HG02943 (cell line): ENCODE data around the gene LINGO3.

Experiments
- ATAC-seq: cut with Tn5 transposase; IDR thresholded peaks from one replicate; pipeline ENCODE4 v1.9.1; 2021; ENCODE audit warnings: mild to moderate bottlenecking, low read depth, moderate library complexity; ENCODE audit not compliant: unreplicated experiment

LINGO3 gene

DNA sequence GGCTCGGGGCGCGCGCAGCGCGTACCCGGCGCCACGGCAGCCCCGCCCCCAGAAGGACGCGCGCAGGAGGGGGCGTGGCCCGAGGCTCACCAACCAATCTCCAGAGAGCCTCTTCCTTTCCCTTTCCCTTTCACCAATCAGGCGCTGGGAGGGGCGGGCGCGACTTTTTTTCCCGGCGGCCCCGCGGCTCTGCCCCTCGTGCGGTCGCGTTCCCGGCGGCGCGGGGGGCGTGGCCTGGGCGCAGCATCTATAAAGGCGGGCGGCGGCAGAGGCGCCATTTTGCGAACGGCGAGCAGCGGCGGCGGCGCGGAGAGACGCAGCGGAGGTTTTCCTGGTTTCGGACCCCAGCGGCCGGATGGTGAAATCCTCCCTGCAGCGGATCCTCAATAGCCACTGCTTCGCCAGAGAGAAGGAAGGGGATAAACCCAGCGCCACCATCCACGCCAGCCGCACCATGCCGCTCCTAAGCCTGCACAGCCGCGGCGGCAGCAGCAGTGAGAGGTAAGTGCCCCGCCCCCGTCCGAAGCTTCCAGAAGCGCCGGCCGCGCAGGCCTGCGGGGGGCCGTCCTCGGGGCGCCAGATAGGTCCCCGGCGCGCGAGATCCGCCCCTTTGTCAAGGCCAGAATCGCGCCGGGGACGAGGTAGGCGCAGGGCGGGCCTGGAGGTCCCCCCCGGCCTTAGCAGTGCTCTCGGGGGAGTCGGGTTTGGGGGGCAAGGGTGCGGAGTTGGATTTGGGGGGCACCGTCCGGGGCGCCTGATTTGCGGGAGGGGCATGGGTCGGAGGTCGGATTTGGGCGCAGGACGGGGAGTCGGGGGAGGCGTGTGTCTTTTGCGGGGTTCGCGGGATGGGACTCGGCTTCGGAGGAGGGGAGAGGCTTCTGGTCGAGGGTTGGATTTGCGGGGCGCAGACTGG is 38.5 kb downstream of the LINGO3 start:
- ATAC-seq, result peak; percentile 55

DNA sequence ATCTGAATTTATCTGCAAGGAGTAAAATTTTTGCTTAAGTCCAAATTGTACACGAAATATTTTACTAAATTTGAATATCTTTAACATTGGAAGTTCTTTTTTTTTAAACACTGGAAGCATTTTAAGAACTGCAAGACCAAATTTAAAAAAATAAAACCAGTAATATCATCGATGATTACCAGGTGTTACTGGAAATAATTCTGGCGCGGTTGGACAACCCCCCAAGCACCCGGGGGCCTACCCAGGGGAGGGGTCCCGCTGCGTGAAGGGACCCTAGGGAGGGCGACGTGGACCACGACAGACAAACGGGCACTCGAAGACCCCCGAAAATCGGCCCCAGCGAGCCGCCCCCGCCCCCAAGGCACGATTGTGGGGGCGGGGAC is 39.1 kb downstream of the LINGO3 start:
- no peak for ATAC-seq

DNA sequence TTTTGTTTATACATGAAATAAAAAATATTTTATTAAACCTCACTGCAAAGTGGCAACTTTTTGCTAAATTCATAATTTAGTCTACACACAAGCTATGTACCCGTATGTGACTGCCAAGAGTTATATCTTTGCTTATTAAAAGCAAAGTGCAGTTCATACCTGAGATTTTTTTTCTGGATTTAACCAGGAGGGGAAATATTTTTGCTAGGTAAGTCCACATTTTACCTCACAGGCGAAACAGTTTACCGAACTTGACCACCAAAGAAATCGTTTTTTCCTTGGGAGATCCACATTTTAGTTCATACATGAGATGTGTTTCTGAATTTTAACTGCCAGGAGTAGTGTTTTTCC is 39.5 kb downstream of the LINGO3 start:
- ATAC-seq, result no peak

DNA sequence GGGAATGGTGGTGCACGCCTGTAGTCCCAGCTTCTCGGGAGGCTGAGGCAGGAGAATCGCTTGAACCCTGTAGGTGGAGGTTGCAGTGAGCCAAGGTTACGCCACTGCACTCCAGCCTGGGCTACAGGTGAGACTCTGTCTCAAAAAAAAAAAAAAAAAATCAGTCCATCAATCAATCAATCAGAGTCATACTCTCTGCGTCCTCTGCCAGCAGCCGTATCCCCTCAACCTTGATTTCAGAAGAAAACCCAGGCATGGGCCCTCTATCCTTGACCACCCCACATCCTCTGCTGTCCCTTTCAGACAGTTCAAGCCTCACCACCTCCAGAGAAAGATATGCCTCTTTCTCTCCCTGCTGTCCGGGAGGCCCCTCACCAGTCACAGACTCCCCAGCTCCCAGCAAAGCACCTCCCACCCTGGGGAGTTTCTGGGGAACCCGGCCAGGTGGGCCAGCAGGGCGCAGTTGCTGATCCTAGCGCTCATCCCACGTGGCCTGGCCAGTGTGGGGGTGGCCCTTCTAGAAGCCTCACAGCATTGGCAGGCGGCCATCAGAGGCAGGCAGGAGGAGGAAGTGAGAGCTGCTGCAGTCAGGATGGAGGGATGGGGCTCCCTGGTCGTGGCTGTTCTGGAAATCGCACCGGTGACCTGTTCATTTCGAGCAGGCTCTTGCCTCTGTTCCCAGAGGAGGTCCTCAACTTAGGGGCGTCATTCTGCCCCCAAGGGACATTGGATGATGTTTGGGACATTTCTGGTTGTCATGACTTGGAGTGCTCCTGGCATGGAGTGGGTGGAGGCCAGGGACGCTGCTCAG is 41.6 kb downstream of the LINGO3 start:
- no peak for ATAC-seq

DNA sequence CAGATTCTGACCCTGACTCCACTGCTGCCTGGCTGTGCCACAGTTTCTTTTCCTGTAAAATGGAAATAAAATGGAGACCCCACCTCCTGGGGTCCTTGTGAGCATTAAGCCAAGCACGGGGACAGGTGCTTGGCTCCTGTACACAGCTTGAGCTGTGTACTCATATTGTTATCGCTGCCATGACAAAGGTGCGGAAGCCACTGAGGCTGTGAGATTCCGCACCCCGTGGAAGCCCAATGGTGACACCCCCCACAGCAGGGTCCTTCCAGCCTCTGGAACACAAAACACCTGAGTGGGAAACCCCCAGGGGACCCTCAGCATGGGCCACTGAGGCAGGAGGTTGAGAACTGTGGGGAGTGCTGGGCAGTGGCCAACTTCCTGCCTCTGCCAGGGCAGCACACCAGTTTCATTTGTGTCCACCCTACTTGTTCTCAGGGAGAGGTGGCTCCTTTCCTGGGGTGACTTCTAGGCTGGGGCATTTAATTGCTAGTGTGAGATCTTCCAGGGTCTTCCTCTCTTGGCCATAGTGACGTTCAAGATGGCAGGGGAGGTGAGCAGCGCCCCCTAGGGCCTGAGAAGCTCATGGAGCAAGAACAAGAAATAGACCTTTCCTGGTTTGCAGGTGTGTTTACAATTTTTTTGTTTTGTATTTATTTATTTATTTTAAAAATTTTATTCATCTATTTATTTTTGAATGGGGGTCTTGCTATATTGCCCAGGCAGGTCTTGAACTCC is 46.3 kb downstream of the LINGO3 start:
- no peak for ATAC-seq

DNA sequence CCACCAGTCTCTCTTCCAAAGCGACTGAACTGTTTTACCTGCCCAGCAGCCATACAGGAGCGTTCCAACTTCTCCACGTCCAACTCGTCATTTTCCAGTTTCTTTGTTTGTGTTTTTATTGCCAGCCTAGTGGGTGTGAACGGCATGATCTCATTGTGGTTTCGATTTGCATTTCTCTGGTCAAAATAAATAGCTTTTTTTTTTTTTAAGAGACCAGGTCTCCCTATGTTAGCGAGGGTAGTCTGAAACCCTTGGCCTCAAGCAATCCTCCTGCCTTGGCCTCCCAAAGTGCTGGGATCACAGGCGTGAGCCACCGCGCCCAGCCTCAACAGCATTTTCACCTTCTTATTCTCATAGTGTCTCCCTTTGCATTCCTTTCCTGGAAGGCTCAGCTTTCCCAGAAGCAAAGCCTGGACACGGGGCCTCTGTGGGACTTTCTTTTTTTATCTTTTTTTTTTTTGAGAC is 47.6 kb downstream of the LINGO3 start:
- no peak for ATAC-seq

DNA sequence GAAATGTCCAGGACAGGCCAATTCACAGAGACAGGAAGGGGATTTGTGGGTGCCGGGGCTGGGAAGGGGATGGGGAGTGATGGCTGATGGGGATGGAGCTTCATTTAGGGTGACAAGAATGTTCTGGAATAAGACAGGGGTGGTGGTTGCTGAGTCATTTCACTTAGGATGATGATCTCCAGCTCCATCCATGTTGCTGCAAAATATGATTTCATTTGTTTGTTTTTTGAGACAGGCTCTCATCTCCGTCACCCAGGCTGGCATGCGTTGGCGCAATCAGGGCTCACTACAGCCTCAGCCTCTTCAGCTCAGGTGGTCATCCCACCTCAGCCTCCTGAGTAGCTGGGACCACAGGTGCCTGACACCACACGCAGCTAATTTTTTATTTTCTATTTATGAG is 48.6 kb downstream of the LINGO3 start:
- ATAC-seq, result no peak
